Daoy (cell line): ENCODE results near the gene SIK3. TPM values are rescaled to one million over a fixed set of nuclear protein-coding genes. Genes with fewer than 3 reads are reported as not detected.

Experiments
- DNase-seq: peaks from one replicate; pipeline ENCODE4 v3.0.0-alpha.2; 2015; ENCODE audit warnings: low read depth
- total RNA-seq: library from RNA; depleted of rRNA; stranded (reverse); fragments of >200 nt; shearing (Covaris generic); gene quantifications from 2 replicates; pipeline ENCODE4 v1.2.3, GENCODE V29; 2014

The SIK3 gene
- total RNA-seq, 1 experiment from 2014 or later = 8.2 TPM

DNA sequence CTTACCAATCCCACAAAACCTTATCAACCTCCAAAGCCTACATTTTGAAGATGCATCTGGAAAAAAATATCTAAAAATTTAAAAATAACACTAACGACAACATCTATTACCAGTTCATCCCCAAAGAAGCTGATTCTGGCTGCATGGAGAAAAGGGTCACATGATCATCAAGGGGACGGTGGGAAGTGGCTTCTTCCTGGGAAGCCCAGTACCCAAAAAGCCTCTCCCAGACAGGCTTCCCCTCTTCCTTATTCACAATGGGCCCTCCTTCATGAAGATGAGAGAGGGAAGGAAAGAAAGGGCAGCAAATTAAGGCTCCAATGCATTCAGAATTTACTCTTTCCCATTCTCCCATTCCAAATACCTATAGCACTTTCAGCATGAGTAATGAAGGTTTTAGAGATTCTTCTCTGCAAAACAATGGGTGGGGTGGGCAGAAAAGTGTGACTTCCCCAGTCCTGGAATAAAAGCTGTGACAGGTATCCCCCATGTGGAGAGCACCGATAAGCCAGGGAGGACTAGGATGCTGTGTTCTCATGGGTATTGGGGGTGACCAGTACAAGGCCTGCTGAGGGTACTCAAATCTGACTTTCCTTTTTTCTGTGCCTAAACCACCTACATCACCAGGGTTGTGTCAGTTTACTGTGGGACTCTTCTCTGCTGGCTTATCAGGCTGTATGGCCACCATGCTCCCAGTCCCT, 88.2 kb downstream of the SIK3 start:
- no peak for DNase-seq

- DNase-seq = no peak
Measured at GRCh38 chr11:117005758-117006157, 92.5 kb downstream of the SIK3 start.

DNA sequence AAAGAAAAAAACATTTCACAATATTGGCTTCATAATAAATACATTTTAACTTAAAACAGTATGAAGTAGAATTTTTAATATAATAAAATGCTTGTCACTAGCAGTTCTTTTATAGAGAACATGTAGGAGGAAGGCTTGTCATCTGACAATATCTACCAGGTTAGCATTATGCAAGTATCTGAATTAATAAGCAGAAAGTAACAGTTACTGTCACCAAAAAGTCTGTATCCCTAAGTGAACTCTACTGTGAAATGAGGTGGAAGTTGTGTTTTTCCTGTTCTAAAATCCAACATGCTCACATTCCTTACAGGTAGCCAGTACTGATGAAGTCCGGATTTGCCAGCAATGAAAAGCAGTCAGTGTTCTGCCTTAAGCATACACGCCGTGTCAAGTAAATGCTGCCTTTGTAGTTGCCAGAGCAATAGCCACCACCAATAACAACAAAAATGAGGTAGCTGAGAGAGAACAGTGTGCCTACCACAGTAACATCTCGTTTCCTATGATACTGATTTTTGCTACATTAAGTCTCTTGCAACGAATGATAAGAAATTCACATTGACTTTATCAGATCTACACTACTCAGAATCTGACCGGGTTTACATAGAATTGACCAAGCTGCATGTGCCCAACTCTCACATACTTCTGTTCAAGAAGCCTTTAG, 95.5 kb downstream of the SIK3 start:
- no peak for DNase-seq

DNA sequence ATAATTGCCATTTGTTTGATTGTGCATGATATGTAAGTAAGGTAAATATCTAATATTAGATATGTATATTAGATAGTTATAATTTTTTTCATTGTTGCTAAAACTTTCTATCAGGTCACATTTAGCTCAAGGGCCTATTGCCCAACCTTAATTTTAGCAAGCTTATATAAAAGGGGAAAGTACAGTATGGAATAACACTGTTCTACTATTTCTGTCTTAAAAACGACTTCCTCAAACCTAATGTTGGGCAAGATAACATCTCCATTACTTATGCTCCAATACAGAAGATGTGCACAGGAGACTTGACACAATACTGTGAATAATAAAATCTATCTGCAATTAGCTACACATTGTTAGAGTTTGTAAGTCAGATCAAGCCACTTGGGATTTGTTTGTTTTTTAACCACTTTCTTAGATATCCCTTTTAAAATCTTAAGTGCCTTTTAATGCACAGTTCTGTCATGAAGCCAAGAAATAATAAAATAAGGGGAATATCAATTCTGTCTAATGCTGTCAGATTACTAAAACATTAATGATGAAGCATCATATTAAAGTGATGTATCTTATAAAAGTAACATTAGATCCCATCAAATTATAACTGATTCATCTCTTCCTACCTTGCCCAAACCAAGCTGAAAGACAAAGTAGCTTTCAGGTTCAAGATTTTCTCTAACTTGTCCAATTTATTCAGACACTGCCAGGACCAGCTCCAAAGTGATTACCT, 98.1 kb downstream of the SIK3 start:
- no peak for DNase-seq

GRCh38 chr11:116997071-116997470, 101.2 kb downstream of the SIK3 start:
- no peak for DNase-seq

- no peak for DNase-seq
Measured at GRCh38 chr11:116994195-116994594, 104.0 kb downstream of the SIK3 start.

DNA sequence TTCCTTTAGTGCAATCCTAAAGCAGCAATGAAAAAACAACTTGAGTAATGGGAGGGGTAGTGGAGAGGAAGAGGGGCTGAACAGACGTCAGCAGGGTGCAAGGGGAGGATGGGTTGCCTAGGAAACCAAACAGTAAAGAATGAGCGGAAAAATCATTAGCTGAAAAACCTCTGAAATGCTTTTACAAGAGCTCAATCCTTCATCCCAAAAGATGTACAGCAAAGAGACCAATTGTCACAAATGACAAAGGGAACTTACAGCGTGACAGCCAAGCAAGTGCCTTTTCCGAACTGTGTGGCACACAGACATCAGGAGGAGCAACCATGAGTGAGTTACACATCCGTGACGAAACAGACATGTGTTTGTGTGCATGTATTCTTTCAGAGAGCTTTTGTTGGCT, 104.6 kb downstream of the SIK3 start:
- DNase-seq = no peak

DNA sequence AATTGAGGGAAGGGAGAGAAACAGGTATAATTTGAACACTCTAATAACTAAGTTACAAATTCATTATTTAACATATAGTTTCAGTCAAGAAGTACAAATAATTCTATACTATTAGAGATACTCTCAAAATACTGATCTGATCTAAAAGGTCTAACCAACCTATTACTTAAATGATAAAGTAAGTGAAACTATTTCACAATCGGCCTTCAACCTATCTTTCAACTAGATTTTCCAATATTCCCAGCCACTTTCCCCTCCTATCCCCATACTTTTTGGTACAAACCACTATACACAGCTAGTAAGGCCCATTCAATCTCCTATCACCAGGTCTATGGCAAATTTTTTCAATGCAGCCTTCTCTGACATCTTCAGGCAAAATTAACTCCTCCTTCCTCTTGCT, 106.7 kb downstream of the SIK3 start:
- no peak for DNase-seq

DNA sequence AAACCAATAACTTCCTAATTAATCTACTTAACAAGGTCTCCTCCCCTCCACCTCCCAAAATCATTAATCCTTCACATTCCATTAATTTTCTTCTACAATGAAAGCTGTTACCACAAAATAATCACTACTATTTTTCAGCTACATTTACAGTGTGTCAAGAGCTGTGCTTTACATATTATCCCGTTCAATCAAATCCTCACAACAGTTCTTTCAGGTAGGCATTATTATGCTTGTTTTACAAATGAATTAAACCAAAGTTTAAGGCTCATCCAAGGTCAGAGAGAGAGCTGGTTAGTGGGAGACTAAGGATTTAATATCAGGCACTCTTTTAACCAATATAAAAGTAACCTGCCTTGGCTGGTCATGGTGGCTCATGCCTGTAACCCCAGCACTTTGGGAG, 107.4 kb downstream of the SIK3 start:
- no peak for DNase-seq

DNA sequence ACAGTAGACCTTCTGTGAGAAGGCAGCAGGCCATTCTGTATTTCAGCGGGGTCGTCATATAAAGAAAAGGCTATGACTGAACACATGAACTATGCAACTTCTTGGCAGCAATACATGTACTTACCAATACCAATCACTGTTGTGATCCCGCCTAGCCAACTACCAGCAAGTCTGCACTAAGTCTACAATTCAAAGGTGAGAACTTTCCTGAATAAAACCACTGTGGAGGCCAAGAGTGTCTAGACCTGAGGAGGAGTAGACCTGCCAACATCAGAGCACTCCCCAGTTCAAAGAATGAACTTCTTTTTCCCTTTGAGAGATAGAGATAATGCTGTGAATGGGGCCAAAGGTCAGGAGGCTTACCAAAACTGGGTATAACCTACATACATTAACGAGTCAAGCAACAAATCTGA, 108.2 kb downstream of the SIK3 start:
- DNase-seq = peak; percentile 49

DNA sequence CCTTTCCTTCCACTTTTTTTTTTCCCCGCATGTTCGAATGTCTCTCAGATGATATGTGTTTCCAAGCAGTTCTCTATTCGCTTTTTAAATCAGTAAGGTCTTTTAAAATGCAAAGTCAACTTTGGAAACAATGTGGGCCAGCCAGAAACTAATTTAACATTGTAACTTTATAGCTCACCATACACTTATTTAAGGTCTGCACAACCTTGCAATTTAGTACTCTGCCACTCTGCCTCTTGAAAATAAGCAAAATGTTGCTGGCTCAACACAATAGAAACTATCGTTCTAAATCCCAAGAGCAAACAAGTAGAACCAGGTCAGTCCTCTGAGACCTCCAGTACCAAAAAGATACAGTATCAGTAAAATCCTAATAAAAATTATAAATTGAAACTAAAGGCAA, 109.0 kb downstream of the SIK3 start:
- no peak for DNase-seq

GRCh38 chr11:116986521-116987105, 111.6 kb downstream of the SIK3 start:
- peak; percentile 64 for DNase-seq

DNA sequence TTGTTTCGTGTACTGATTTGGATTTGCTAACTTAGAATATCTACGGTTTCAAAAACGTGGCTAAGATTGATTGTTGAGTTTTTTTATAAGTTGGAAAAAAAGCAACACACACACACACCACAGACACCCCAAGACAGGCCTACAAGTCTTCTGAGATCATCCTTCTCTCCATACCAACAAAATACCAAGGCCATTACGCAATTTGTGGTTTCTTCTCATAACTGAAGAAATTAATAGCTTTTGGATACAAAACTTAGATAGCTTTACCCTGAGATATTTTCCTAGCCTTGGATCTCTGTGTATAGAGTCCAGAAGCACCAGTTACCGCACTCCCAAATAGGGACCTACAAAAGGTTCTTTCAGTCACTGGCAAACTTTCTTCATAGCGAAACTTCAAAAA, 113.6 kb downstream of the SIK3 start:
- peak; percentile 65 for DNase-seq

DNA sequence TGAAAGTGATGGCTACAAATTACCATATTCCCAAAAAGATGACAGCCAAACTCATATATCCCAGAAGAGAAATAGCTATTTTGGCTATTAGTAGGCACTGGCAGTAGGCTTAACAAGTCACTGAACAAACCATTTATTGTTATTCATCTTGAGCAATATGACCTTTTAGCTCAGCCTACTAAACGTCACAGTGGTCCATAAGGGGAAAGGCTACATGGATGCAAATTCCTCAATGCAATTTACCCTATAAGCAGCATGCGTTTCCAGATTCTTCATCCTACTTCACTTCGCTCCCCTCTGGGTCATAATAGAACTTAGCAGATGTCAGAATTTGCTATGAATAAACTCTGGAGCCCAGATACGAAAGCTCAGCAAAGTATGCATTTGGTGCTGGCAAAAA, 114.0 kb downstream of the SIK3 start:
- no peak for DNase-seq

- DNase-seq = no peak
Measured at GRCh38 chr11:116981266-116981885, 116.9 kb downstream of the SIK3 start.

DNA sequence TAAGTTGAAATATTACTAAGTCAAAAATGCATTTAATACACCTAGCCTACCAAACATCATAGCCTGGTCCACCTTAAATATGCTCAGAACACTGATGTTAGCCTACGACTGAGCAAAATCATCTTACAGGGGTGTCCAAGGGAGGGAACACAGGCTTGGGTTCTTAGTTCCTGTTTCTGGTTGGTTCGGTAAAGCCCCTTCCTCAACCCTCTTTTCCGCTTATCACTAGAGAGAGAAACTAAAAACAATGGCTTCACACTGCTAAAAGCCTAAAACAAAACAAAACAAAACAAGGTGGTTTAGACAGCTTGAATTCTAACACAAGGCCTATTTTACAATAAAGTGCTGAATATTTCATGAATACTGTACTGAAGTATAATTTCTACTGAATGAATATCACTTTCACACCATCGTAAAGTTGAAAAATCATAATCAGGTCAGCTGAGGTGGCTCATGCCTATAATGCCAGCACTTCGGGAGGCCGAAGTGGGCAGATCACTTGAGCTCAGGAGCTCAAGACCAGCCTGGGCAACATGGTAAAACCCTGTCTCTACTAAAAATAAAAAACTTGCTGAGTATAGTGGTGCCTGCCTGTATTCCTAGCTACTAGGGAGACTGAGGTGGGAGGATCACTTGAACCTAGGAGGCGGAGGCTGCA, 118.0 kb downstream of the SIK3 start:
- DNase-seq = no peak

- no peak for DNase-seq
Measured at GRCh38 chr11:116976941-116977570, 121.2 kb downstream of the SIK3 start.

GRCh38 chr11:116975661-116976060, 122.6 kb downstream of the SIK3 start:
- no peak for DNase-seq

DNA sequence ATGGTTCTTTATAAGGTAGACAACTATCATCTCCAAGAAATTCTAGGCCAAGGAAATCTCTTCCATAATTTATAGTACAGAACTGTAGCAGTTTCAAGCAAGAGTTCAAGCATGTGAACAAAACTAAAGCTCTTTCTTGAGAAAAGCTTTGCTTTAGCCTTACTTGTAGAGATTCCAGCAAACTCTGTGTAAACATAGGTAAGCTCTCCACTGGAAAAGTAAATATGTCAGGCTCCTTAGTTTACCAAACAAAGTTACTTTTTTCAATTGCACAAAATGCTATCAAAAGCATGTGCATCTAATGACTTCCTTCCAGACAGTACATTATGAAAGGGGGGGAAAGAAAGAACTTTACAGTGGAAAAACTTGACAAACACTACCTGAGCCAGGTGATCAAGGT, 125.0 kb downstream of the SIK3 start:
- no peak for DNase-seq

DNA sequence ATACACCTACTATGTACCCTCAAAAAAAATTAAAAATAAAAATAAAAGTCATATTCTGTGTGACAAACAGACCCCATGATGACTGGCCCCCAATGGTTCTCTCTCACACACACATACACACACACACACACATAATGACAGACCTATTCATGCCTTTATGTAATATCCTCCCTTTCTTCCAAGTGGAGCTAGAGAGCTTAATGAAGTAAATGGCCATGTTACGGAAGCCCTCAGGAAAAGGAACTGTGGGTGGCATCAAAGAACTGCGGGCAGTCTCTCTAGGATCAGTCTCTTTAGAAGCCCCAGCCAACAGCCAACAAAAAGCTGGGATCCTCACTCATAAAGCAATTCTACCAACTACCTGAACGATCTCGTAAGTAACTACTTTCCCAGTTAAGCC, 125.5 kb downstream of the SIK3 start:
- no peak for DNase-seq
